Measurements from ENCODE around the gene GEMIN2. TPM values are rescaled to one million over a fixed set of nuclear protein-coding genes. Genes with fewer than 3 reads are reported as not detected.
"Not testable (repeated sequence)": the region's sequence is repeated elsewhere in the genome, so short reads cannot be mapped to it uniquely, and the experiment has no call there.

GEMIN2 gene
- total RNA-seq, 4 donors from 2014 or later, result 9.9 to 19.5 (median 13.0) TPM

- H3K36me3 ChIP-seq, result peaks cover 66% of the 10 kb centered on the region
- WGBS, result 96% methylated on average over 9 of the region's 9 CpGs
- no peak overlapping the region for H3K4me3 ChIP-seq
- H3K4me1 ChIP-seq, result no peaks in the 10 kb centered on the region
- H3K27me3 ChIP-seq, result no peaks in the 10 kb centered on the region
- TF ChIP-seq POLR2A (IDR thresholded peaks at IDR 0.05), result no peak
- TF ChIP-seq EP300 (IDR thresholded peaks at IDR 0.05), result no peak
- no peak for TF ChIP-seq POLR2AphosphoS5 (IDR thresholded peaks at IDR 0.05)
- TF ChIP-seq CTCF (IDR thresholded peaks at IDR 0.05), result no peak
- no peak for DNase-seq (ENCODE audit: low spot score in 2 of 2)
- H3K27ac ChIP-seq, result no peak overlapping the region
- H3K9me3 ChIP-seq, result no peaks in the 10 kb centered on the region
Measured at GRCh38 chr14:39154594-39155189, 40.6 kb downstream of the GEMIN2 start.

- H3K27ac ChIP-seq, result no peak overlapping the region
- H3K36me3 ChIP-seq, result peaks cover 64% of the 10 kb centered on the region
- H3K9me3 ChIP-seq, result no peaks in the 10 kb centered on the region
- no peak for DNase-seq (ENCODE audit: low spot score in 2 of 2)
- no peak overlapping the region for H3K4me3 ChIP-seq
- no peaks in the 10 kb centered on the region for H3K4me1 ChIP-seq
- WGBS, result 95% methylated on average over 5 of the region's 6 CpGs
- TF ChIP-seq POLR2AphosphoS5 (IDR thresholded peaks at IDR 0.05) (no peak), CTCF (IDR thresholded peaks at IDR 0.05) (no peak), EP300 (IDR thresholded peaks at IDR 0.05) (no peak), POLR2A (IDR thresholded peaks at IDR 0.05) (no peak)
- H3K27me3 ChIP-seq, result no peaks in the 10 kb centered on the region
Measured at GRCh38 chr14:39157491-39157890, 43.4 kb downstream of the GEMIN2 start.

GRCh38 chr14:39158222-39158858, 44.2 kb downstream of the GEMIN2 start:
- 92% methylated on average over 6 of the region's 6 CpGs for WGBS

GRCh38 chr14:39160494-39160893, 46.4 kb downstream of the GEMIN2 start:
- Histone ChIP-seq H3K9me3 (no peaks in the 10 kb centered on the region), H3K27me3 (no peaks in the 10 kb centered on the region), H3K36me3 (peaks cover 51% of the 10 kb centered on the region), H3K4me1 (peaks cover 3% of the 10 kb centered on the region), H3K27ac (no peak overlapping the region), H3K4me3 (no peak overlapping the region)
- TF ChIP-seq POLR2A (IDR thresholded peaks at IDR 0.05) (no peak), EP300 (IDR thresholded peaks at IDR 0.05) (no peak), CTCF (IDR thresholded peaks at IDR 0.05) (no peak), POLR2AphosphoS5 (IDR thresholded peaks at IDR 0.05) (no peak)
- 97% methylated on average over 1 of the region's 1 CpG for WGBS
- DNase-seq (ENCODE audit: low spot score in 2 of 2), result no peak

More at GRCh38 chr14:39158222-39158858, 44.2 kb downstream of the GEMIN2 start:
- Histone ChIP-seq H3K27ac (no peak overlapping the region), H3K27me3 (no peaks in the 10 kb centered on the region), H3K4me1 (no peaks in the 10 kb centered on the region), H3K36me3 (peaks cover 63% of the 10 kb centered on the region), H3K4me3 (no peak overlapping the region), H3K9me3 (no peaks in the 10 kb centered on the region)
- TF ChIP-seq CTCF (IDR thresholded peaks at IDR 0.05) (no peak), POLR2A (IDR thresholded peaks at IDR 0.05) (no peak), POLR2AphosphoS5 (IDR thresholded peaks at IDR 0.05) (no peak), EP300 (IDR thresholded peaks at IDR 0.05) (no peak)
- DNase-seq (ENCODE audit: low spot score in 2 of 2), result no peak

GRCh38 chr14:39167797-39168320, 53.7 kb downstream of the GEMIN2 start:
- not testable (repeated sequence) for H3K9me3 ChIP-seq; H3K27me3 ChIP-seq; H3K36me3 ChIP-seq; H3K27ac ChIP-seq; H3K4me3 ChIP-seq; DNase-seq (ENCODE audit: low spot score in 2 of 2)
- WGBS, result 91% methylated on average over 10 of the region's 10 CpGs
- H3K4me1 ChIP-seq, result peaks cover 30% of the 10 kb centered on the region

Measured in suprapubic skin (tissue), 4 donors.